ENCODE data around the gene CPXM1. TPM values are rescaled to one million over a fixed set of nuclear protein-coding genes. Genes with fewer than 3 reads are reported as not detected.
A peak's percentile ranks its signal among the peaks of the same experiment; 100 is the strongest.

The CPXM1 gene
- total and polyA plus RNA-seq, 10 of the 15 experiments (the other 5 are each of a cell fraction or from before 2014, with no cell fraction given): 0.22 to 3.9 (median 0.63) TPM; not detected in 2

GRCh38 chr20:2840138-2840966 lies 39.9 kb upstream of the CPXM1 start, which contains the start of the genes PCED1A and VPS16 (continued):
- no peak for TF ChIP-seq MLLT1 (IDR thresholded peaks at IDR 0.05)
- no peak for TF ChIP-seq MEF2A (IDR thresholded peaks at IDR 0.05; ENCODE audit: insufficient read depth, low read depth, low read length)
- peak; percentile 37; the same call in 1 of the 2 replicates for TF ChIP-seq NKRF (conservative IDR thresholded peaks at IDR 0.05)
- TF ChIP-seq GATAD2B (conservative IDR thresholded peaks at IDR 0.05; ENCODE audit: low read depth): peak; percentile 93
- TF ChIP-seq ASH2L (IDR thresholded peaks at IDR 0.05; ENCODE audit: borderline replicate concordance, low read depth): no peak
- no peak for TF ChIP-seq E2F8 (IDR thresholded peaks at IDR 0.05; ENCODE audit: low read depth, partially characterized antibody)
- TF ChIP-seq JUND (IDR thresholded peaks at IDR 0.05; ENCODE audit: low read depth, low read length): no peak
- no peak for TF ChIP-seq SMC3 (IDR thresholded peaks at IDR 0.05; ENCODE audit: borderline replicate concordance, low read length)
- no peak for TF ChIP-seq SRF (IDR thresholded peaks at IDR 0.05; ENCODE audit: low read depth in 2 of 2, low read length in 2 of 2)
- TF ChIP-seq RAD21 (IDR thresholded peaks at IDR 0.05; ENCODE audit: insufficient read depth, low read depth, low read length): no peak
- TF ChIP-seq ZNF24 (IDR thresholded peaks at IDR 0.05): no peak
- no peak; the same call in 1 of the 2 replicates for TF ChIP-seq NR2F1 (conservative IDR thresholded peaks at IDR 0.05)
- TF ChIP-seq PAX5 (IDR thresholded peaks at IDR 0.05; ENCODE audit: borderline replicate concordance, low read depth, low read length): peak; percentile 65; the same call in 1 of the 2 replicates
- TF ChIP-seq HDGF (IDR thresholded peaks at IDR 0.05): no peak
- TF ChIP-seq E2F4 (IDR thresholded peaks at IDR 0.05; ENCODE audit: low read depth, low read length): no peak
- TF ChIP-seq SREBF1 (IDR thresholded peaks at IDR 0.05; ENCODE audit: low read length): no peak
- peak; percentile 36 for TF ChIP-seq MEF2B (IDR thresholded peaks at IDR 0.05; ENCODE audit: partially characterized antibody, poor library complexity, severe bottlenecking)
- TF ChIP-seq TAF1 (IDR thresholded peaks at IDR 0.05; ENCODE audit: borderline replicate concordance, low read depth, low read length): peak; percentile 72; the same call in 1 of the 2 replicates
- no peak for TF ChIP-seq ESRRA (IDR thresholded peaks at IDR 0.05; ENCODE audit: low read length)
